Measurements from ENCODE around the gene CACTIN.
"Not testable (repeated sequence)": the region's sequence is repeated elsewhere in the genome, so short reads cannot be mapped to it uniquely, and the experiment has no call there.

The CACTIN gene

GRCh38 chr19:3661284-3662238, 35.0 kb upstream of the CACTIN start:
- no peak for DNase-seq

- DNase-seq, result no peak
Observed at GRCh38 chr19:3660493-3661219, 34.1 kb upstream of the CACTIN start.

GRCh38 chr19:3659746-3660112, 33.1 kb upstream of the CACTIN start:
- DNase-seq, result no peak

- no peak for DNase-seq
Observed at GRCh38 chr19:3658870-3659745, 32.5 kb upstream of the CACTIN start.

- no peak for DNase-seq
Observed at GRCh38 chr19:3658004-3658869, 31.6 kb upstream of the CACTIN start.

- no peak for DNase-seq
Observed at GRCh38 chr19:3657395-3657769, 30.8 kb upstream of the CACTIN start.

GRCh38 chr19:3656747-3657394, 30.3 kb upstream of the CACTIN start:
- no peak for DNase-seq

GRCh38 chr19:3656073-3656746, 29.6 kb upstream of the CACTIN start:
- no peak for DNase-seq

GRCh38 chr19:3655402-3656072, 28.9 kb upstream of the CACTIN start:
- no peak for DNase-seq

- no peak for DNase-seq
Observed at GRCh38 chr19:3653865-3654513, 27.4 kb upstream of the CACTIN start.

GRCh38 chr19:3653081-3653795, 26.6 kb upstream of the CACTIN start:
- DNase-seq, result no peak

- no peak for DNase-seq
Observed at GRCh38 chr19:3652422-3652821, 25.8 kb upstream of the CACTIN start.

GRCh38 chr19:3651684-3652083, 25.1 kb upstream of the CACTIN start:
- no peak for DNase-seq

- no peak for DNase-seq
Observed at GRCh38 chr19:3649888-3650287, 23.3 kb upstream of the CACTIN start.

- no peak for DNase-seq
Observed at GRCh38 chr19:3648037-3648905, 21.7 kb upstream of the CACTIN start.

- not testable (repeated sequence) for DNase-seq
Observed at GRCh38 chr19:3647102-3647501, 20.5 kb upstream of the CACTIN start.

GRCh38 chr19:3646336-3647092, 19.9 kb upstream of the CACTIN start:
- no peak for DNase-seq
